ENCODE results near the gene IFRD1. TPM values are rescaled to one million over a fixed set of nuclear protein-coding genes. Genes with fewer than 3 reads are reported as not detected.
"Not testable (repeated sequence)": the region's sequence is repeated elsewhere in the genome, so short reads cannot be mapped to it uniquely, and the experiment has no call there.

IFRD1 gene
- total RNA-seq, 2 experiments from 2014 or later, result 33.4 to 36.1 TPM

- peaks cover 20% of the 10 kb centered on the region for H3K27me3 Mint-ChIP-seq
- POLR2A ChIA-PET; H3K27ac Mint-ChIP-seq; CTCF ChIA-PET; DNase-seq; H3K36me3 Mint-ChIP-seq (ENCODE audit: low read depth); H3K9me3 Mint-ChIP-seq; H3K4me1 Mint-ChIP-seq; H3K4me3 Mint-ChIP-seq: not testable (repeated sequence)
These were observed 66.2 kb downstream of the IFRD1 start for GRCh38 chr7:112516418-112516817.

GRCh38 chr7:112517487-112517886 is 67.2 kb downstream of the IFRD1 start:
- DNase-seq, result no peak
- H3K9me3 Mint-ChIP-seq, result no peaks in the 10 kb centered on the region
- CTCF ChIA-PET, result no interaction called here
- no peaks in the 10 kb centered on the region for H3K4me1 Mint-ChIP-seq
- no peak overlapping the region for H3K4me3 Mint-ChIP-seq
- no peaks in the 10 kb centered on the region for H3K36me3 Mint-ChIP-seq (ENCODE audit: low read depth)
- no peak overlapping the region for H3K27ac Mint-ChIP-seq
- POLR2A ChIA-PET, result no interaction called here
- H3K27me3 Mint-ChIP-seq, result peaks cover 20% of the 10 kb centered on the region

GRCh38 chr7:112520787-112521186 is 70.5 kb downstream of the IFRD1 start:
- ChIA-PET POLR2A (no interaction called here), CTCF (no interaction called here)
- no peak overlapping the region for H3K4me3 Mint-ChIP-seq

GRCh38 chr7:112521942-112522341 is 71.7 kb downstream of the IFRD1 start:
- CTCF ChIA-PET, result no interaction called here
- H3K27ac Mint-ChIP-seq, result no peak overlapping the region
- no peaks in the 10 kb centered on the region for H3K4me1 Mint-ChIP-seq

More at GRCh38 chr7:112520787-112521186, 70.5 kb downstream of the IFRD1 start:
- peaks cover 22% of the 10 kb centered on the region for H3K27me3 Mint-ChIP-seq
- H3K36me3 Mint-ChIP-seq (ENCODE audit: low read depth), result no peaks in the 10 kb centered on the region
- no peak for DNase-seq
- no peaks in the 10 kb centered on the region for H3K9me3 Mint-ChIP-seq
- H3K4me1 Mint-ChIP-seq, result no peaks in the 10 kb centered on the region
- H3K27ac Mint-ChIP-seq, result no peak overlapping the region

GRCh38 chr7:112523871-112524270 is 73.6 kb downstream of the IFRD1 start:
- Mint-ChIP-seq H3K4me1 (no peaks in the 10 kb centered on the region), H3K36me3 (ENCODE audit: low read depth) (no peaks in the 10 kb centered on the region), H3K4me3 (no peak overlapping the region), H3K27me3 (peaks cover 12% of the 10 kb centered on the region), H3K9me3 (no peaks in the 10 kb centered on the region), H3K27ac (no peak overlapping the region)
- DNase-seq, result no peak
- ChIA-PET CTCF (no interaction called here), POLR2A (no interaction called here)

More at GRCh38 chr7:112521942-112522341, 71.7 kb downstream of the IFRD1 start:
- DNase-seq, result no peak
- H3K9me3 Mint-ChIP-seq, result no peaks in the 10 kb centered on the region
- no peaks in the 10 kb centered on the region for H3K36me3 Mint-ChIP-seq (ENCODE audit: low read depth)
- H3K27me3 Mint-ChIP-seq, result peaks cover 19% of the 10 kb centered on the region
- POLR2A ChIA-PET, result no interaction called here
- H3K4me3 Mint-ChIP-seq, result no peak overlapping the region

Other genes starting within 250 kb of the IFRD1 start
- gene DOCK4, start 244.1 kb upstream of the IFRD1 start, total RNA-seq, result under 1 TPM; 0.35 to 0.50 TPM
- 10 to 100 TPM; 27.4 to 27.6 TPM for gene ZNF277, start 243.8 kb upstream of the IFRD1 start, total RNA-seq
- gene LSMEM1, start 30.5 kb downstream of the IFRD1 start, total RNA-seq, result 1 to 10 TPM; 1.0 to 1.2 TPM

All from activated CD4-positive, alpha-beta memory T cell treated with anti-CD3 and anti-CD28 coated beads, Interleukin-2, amount 10 ng/mL, durations not matched to agents 7 days and 5 days (primary cell).